ENCODE measurements around the gene MATN1. TPM values are rescaled to one million over a fixed set of nuclear protein-coding genes. Genes with fewer than 3 reads are reported as not detected.

Gene MATN1
- total and polyA plus RNA-seq, 4 donors, result 0.19 TPM; not detected in 3

DNA sequence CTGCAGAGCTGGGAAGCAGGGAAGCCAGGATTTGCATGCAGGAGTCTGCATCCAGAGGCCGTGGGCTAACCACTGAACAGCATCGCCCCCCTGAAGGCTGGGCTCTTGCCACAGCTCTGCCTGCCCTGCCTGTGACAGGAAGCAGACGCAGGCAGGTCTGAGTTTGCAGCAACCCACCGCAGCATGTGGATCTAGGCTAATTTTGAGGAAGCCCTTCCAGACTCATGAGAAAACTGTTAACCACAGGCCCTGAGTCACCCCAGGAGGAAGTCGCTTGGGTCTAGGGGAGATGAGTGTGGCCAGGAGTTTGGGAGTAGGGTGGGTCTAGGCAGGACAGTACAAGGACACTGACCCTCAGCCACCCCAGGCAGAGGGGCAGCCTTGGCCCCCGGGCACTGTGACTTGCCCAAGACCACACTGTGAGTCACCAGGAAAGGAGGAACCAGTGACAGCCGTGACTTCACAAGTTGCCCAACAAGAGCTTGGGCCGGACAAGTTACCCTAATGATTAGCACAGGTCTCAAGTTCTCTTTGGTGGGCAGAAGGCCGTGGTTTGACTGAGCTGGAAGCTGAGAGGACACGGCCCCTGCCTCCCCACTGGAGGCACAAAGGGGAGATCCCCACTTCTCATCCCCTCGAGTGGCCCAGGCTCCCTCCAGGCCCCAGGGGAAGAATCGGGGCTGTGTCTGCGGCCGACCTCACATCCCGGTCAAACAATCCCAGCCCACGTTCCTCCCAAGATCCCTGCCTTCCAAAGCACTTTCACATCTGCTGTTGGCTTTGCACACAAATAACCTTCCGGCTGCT lies 33.4 kb upstream of the MATN1 start:
- TF ChIP-seq, protein P1, sequence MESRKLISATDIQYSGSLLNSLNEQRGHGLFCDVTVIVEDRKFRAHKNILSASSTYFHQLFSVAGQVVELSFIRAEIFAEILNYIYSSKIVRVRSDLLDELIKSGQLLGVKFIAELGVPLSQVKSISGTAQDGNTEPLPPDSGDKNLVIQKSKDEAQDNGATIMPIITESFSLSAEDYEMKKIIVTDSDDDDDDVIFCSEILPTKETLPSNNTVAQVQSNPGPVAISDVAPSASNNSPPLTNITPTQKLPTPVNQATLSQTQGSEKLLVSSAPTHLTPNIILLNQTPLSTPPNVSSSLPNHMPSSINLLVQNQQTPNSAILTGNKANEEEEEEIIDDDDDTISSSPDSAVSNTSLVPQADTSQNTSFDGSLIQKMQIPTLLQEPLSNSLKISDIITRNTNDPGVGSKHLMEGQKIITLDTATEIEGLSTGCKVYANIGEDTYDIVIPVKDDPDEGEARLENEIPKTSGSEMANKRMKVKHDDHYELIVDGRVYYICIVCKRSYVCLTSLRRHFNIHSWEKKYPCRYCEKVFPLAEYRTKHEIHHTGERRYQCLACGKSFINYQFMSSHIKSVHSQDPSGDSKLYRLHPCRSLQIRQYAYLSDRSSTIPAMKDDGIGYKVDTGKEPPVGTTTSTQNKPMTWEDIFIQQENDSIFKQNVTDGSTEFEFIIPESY (IDR thresholded peaks at IDR 0.05), result no peak
- peak in 1 of 2 donors; percentile 35 for TF ChIP-seq RXRA (IDR thresholded peaks at IDR 0.05)
- TF ChIP-seq RAD21 (IDR thresholded peaks at IDR 0.05), result peak in 1 of 2 donors; percentile 13
- Histone ChIP-seq H3K9me3 (ENCODE audit: control insufficient read depth in 4 of 4, low read length in 3 of 4) (no peaks in the 10 kb centered on the region), H3K4me1 (ENCODE audit: control insufficient read depth in 4 of 4, insufficient read depth in 4 of 4, low read length in 3 of 4) (peaks cover 0 to 7% (median 0%) of the 10 kb centered on the region in 4 donors), H3K36me3 (ENCODE audit: control insufficient read depth in 4 of 4, insufficient read depth in 3 of 4, low read depth in 1 of 4, low read length in 3 of 4) (no peaks in the 10 kb centered on the region), H3K9ac (ENCODE audit: low read depth in 1 of 2, low read length in 2 of 2) (no peak overlapping the region), H3K4me3 (ENCODE audit: low read depth in 1 of 3, low read length in 3 of 3) (peak overlapping the region; percentile 14 to 45 (median 24)), H3K27me3 (ENCODE audit: control insufficient read depth in 4 of 4, insufficient read depth in 4 of 4, low read length in 3 of 4) (no peaks in the 10 kb centered on the region), H3K27ac (ENCODE audit: low read depth in 1 of 2, low read length in 2 of 2) (peak overlapping the region; percentile 76 to 77)
- WGBS, result 69% methylated on average over 17 of the region's 17 CpGs
- no peak for DNase-seq (ENCODE audit: low spot score)

DNA sequence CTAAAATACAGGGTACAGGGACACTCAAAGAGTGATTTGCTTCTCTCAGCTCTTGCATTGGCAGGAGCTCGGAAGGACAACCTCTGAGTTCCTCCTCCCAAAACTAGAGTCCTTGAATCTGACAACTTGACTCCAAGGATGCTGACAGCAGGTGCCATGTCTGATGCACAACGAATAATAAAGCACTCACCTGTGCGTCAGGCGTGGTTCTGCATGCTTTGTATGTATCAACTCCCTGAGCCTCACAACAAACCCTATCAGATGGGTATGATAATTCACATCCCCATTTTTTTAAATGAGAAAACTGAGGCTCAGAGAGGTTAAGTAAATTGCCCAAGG lies 32.8 kb upstream of the MATN1 start:
- H3K27ac ChIP-seq (ENCODE audit: low read depth in 1 of 2, low read length in 2 of 2), result peak overlapping the region; percentile 52 to 73
- no peak for TF ChIP-seq YY1 (IDR thresholded peaks at IDR 0.05)
- no peak for TF ChIP-seq JUND (IDR thresholded peaks at IDR 0.05)
- no peak for TF ChIP-seq RAD21 (IDR thresholded peaks at IDR 0.05)
- TF ChIP-seq, protein P2, sequence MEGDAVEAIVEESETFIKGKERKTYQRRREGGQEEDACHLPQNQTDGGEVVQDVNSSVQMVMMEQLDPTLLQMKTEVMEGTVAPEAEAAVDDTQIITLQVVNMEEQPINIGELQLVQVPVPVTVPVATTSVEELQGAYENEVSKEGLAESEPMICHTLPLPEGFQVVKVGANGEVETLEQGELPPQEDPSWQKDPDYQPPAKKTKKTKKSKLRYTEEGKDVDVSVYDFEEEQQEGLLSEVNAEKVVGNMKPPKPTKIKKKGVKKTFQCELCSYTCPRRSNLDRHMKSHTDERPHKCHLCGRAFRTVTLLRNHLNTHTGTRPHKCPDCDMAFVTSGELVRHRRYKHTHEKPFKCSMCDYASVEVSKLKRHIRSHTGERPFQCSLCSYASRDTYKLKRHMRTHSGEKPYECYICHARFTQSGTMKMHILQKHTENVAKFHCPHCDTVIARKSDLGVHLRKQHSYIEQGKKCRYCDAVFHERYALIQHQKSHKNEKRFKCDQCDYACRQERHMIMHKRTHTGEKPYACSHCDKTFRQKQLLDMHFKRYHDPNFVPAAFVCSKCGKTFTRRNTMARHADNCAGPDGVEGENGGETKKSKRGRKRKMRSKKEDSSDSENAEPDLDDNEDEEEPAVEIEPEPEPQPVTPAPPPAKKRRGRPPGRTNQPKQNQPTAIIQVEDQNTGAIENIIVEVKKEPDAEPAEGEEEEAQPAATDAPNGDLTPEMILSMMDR (IDR thresholded peaks at IDR 0.05; ENCODE audit: low read depth, low read length, missing input control), result no peak
- peaks cover 0 to 7% (median 0%) of the 10 kb centered on the region in 4 donors for H3K4me1 ChIP-seq (ENCODE audit: control insufficient read depth in 4 of 4, insufficient read depth in 4 of 4, low read length in 3 of 4)
- H3K4me3 ChIP-seq (ENCODE audit: low read depth in 1 of 3, low read length in 3 of 3), result peak overlapping the region; percentile 2 to 45 (median 24)
- DNase-seq (ENCODE audit: low spot score), result no peak
- no peak overlapping the region for H3K9ac ChIP-seq (ENCODE audit: low read depth in 1 of 2, low read length in 2 of 2)
- WGBS, result 77% methylated on average over 4 of the region's 4 CpGs
- H3K36me3 ChIP-seq (ENCODE audit: control insufficient read depth in 4 of 4, insufficient read depth in 3 of 4, low read depth in 1 of 4, low read length in 3 of 4), result no peaks in the 10 kb centered on the region
- no peaks in the 10 kb centered on the region for H3K9me3 ChIP-seq (ENCODE audit: control insufficient read depth in 4 of 4, low read length in 3 of 4)
- H3K27me3 ChIP-seq (ENCODE audit: control insufficient read depth in 4 of 4, insufficient read depth in 4 of 4, low read length in 3 of 4), result no peaks in the 10 kb centered on the region

DNA sequence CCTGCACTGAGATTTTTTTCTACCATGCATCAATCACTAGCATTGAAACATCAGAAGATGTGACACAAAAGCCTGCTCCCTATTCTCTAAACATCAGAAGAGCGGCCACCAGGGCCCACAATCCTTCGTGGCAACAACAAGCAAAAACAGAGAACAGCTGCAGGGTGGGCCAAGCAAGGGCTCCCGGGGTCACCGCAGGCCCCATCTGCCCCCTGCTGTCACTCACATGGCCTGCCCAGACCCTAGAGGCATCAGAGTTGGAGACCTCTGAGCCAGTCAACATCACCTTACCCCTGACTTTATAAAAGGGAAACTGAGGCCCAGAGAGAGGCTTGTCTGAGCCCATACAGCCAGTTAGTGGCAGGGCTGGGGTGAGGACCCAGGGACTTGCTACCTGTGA lies 32.4 kb upstream of the MATN1 start:
- Histone ChIP-seq H3K36me3 (ENCODE audit: control insufficient read depth in 4 of 4, insufficient read depth in 3 of 4, low read depth in 1 of 4, low read length in 3 of 4) (no peaks in the 10 kb centered on the region), H3K9ac (ENCODE audit: low read depth in 1 of 2, low read length in 2 of 2) (no peak overlapping the region), H3K4me3 (ENCODE audit: low read depth in 1 of 3, low read length in 3 of 3) (peak overlapping the region; percentile 5 to 45 (median 24)), H3K4me1 (ENCODE audit: control insufficient read depth in 4 of 4, insufficient read depth in 4 of 4, low read length in 3 of 4) (peaks cover 0 to 7% (median 0%) of the 10 kb centered on the region in 4 donors), H3K9me3 (ENCODE audit: control insufficient read depth in 4 of 4, low read length in 3 of 4) (no peaks in the 10 kb centered on the region), H3K27ac (ENCODE audit: low read depth in 1 of 2, low read length in 2 of 2) (peak overlapping the region; percentile 52 to 73), H3K27me3 (ENCODE audit: control insufficient read depth in 4 of 4, insufficient read depth in 4 of 4, low read length in 3 of 4) (no peaks in the 10 kb centered on the region)
- 88% methylated on average over 4 of the region's 4 CpGs for WGBS
- no peak for DNase-seq (ENCODE audit: low spot score)
- TF ChIP-seq FOXA1 (IDR thresholded peaks at IDR 0.05), result no peak
- no peak for TF ChIP-seq RAD21 (IDR thresholded peaks at IDR 0.05)
- TF ChIP-seq, protein P3, sequence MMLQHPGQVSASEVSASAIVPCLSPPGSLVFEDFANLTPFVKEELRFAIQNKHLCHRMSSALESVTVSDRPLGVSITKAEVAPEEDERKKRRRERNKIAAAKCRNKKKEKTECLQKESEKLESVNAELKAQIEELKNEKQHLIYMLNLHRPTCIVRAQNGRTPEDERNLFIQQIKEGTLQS (IDR thresholded peaks at IDR 0.05), result no peak
- TF ChIP-seq YY1 (IDR thresholded peaks at IDR 0.05), result no peak
- TF ChIP-seq, protein P4, sequence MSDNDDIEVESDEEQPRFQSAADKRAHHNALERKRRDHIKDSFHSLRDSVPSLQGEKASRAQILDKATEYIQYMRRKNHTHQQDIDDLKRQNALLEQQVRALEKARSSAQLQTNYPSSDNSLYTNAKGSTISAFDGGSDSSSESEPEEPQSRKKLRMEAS (IDR thresholded peaks at IDR 0.05), result no peak
- no peak for TF ChIP-seq NR2F2 (IDR thresholded peaks at IDR 0.05)
- TF ChIP-seq FOXA2 (IDR thresholded peaks at IDR 0.05), result no peak
- TF ChIP-seq, protein P1 (IDR thresholded peaks at IDR 0.05), result no peak
- TF ChIP-seq GABPA (IDR thresholded peaks at IDR 0.05 in 1 of 2, conservative IDR thresholded peaks at IDR 0.05 in 1 of 2), result no peak
- TF ChIP-seq, protein P2 (IDR thresholded peaks at IDR 0.05; ENCODE audit: low read depth, low read length, missing input control), result no peak
- TF ChIP-seq, protein P5, sequence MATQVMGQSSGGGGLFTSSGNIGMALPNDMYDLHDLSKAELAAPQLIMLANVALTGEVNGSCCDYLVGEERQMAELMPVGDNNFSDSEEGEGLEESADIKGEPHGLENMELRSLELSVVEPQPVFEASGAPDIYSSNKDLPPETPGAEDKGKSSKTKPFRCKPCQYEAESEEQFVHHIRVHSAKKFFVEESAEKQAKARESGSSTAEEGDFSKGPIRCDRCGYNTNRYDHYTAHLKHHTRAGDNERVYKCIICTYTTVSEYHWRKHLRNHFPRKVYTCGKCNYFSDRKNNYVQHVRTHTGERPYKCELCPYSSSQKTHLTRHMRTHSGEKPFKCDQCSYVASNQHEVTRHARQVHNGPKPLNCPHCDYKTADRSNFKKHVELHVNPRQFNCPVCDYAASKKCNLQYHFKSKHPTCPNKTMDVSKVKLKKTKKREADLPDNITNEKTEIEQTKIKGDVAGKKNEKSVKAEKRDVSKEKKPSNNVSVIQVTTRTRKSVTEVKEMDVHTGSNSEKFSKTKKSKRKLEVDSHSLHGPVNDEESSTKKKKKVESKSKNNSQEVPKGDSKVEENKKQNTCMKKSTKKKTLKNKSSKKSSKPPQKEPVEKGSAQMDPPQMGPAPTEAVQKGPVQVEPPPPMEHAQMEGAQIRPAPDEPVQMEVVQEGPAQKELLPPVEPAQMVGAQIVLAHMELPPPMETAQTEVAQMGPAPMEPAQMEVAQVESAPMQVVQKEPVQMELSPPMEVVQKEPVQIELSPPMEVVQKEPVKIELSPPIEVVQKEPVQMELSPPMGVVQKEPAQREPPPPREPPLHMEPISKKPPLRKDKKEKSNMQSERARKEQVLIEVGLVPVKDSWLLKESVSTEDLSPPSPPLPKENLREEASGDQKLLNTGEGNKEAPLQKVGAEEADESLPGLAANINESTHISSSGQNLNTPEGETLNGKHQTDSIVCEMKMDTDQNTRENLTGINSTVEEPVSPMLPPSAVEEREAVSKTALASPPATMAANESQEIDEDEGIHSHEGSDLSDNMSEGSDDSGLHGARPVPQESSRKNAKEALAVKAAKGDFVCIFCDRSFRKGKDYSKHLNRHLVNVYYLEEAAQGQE (IDR thresholded peaks at IDR 0.05), result no peak
